GM12878 (cell line): Measurements from ENCODE around the gene DOCK2.

Experiments used
- MTA2 ChIP-seq: fragments of 450-650 bp; IDR thresholded peaks from 2 replicates; pipeline ENCODE4 v1.6.1; 2016; ENCODE audit warnings: low read depth, mild to moderate bottlenecking, moderate library complexity
- TAF1 ChIP-seq: IDR thresholded peaks from 2 replicates; pipeline ENCODE4 v1.6.1; 2011; ENCODE audit warnings: mild to moderate bottlenecking, low read depth, low read length, borderline replicate concordance
- TF ChIP-seq, protein P1 (sequence below), 3 experiments: IDR thresholded peaks in 2 of 3; conservative IDR thresholded peaks in 1 of 3; 2 replicates each; pipeline ENCODE4 v1.5.1; 2011; ENCODE audit warnings: low read depth in 3 of 3, low read length in 3 of 3, mild to moderate bottlenecking in 3 of 3, control low read depth in 2 of 3, moderate library complexity in 2 of 3, inconsistent platforms in 1 of 3, mixed read lengths in 1 of 3; ENCODE audit not compliant: control insufficient read depth in 2 of 3, insufficient read depth in 1 of 3; ENCODE audit errors: extremely low read depth in 1 of 3

DNA sequence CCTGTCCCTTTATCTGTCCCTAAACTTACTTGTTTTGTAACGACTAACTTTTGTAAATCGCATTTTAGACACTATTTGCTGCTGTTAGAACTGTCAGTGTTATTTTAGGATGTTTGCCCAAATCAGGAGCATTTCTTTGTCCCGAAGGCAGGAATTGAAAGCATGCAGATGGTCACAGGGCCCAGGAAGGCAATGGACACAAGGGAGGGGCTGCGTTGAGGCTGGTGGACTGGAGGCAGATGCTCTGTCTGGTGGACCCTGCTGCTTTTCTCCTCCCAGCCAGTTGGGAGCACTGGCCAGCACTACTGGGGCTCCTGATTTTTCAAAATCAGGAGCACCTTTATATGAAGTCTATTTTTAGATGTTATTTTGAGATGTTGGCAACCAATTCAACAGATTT, 31.7 kb downstream of the DOCK2 start:
- TF ChIP-seq TAF1 (no peak), MTA2 (no peak)
- TF ChIP-seq, protein P1, sequence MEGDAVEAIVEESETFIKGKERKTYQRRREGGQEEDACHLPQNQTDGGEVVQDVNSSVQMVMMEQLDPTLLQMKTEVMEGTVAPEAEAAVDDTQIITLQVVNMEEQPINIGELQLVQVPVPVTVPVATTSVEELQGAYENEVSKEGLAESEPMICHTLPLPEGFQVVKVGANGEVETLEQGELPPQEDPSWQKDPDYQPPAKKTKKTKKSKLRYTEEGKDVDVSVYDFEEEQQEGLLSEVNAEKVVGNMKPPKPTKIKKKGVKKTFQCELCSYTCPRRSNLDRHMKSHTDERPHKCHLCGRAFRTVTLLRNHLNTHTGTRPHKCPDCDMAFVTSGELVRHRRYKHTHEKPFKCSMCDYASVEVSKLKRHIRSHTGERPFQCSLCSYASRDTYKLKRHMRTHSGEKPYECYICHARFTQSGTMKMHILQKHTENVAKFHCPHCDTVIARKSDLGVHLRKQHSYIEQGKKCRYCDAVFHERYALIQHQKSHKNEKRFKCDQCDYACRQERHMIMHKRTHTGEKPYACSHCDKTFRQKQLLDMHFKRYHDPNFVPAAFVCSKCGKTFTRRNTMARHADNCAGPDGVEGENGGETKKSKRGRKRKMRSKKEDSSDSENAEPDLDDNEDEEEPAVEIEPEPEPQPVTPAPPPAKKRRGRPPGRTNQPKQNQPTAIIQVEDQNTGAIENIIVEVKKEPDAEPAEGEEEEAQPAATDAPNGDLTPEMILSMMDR (IDR thresholded peaks at IDR 0.05 in 2 of 3, conservative IDR thresholded peaks at IDR 0.05 in 1 of 3; ENCODE audit: control insufficient read depth in 2 of 3, extremely low read depth in 1 of 3, insufficient read depth in 1 of 3, low read depth in 3 of 3, low read length in 3 of 3): no peak
